ENCODE data around the gene OR52E8.

GRCh38 chr11:5880329-5880728 lies 22.8 kb upstream of the OR52E8 start, which contains the start of gene OR52E4:
- TF ChIP-seq, protein P1, sequence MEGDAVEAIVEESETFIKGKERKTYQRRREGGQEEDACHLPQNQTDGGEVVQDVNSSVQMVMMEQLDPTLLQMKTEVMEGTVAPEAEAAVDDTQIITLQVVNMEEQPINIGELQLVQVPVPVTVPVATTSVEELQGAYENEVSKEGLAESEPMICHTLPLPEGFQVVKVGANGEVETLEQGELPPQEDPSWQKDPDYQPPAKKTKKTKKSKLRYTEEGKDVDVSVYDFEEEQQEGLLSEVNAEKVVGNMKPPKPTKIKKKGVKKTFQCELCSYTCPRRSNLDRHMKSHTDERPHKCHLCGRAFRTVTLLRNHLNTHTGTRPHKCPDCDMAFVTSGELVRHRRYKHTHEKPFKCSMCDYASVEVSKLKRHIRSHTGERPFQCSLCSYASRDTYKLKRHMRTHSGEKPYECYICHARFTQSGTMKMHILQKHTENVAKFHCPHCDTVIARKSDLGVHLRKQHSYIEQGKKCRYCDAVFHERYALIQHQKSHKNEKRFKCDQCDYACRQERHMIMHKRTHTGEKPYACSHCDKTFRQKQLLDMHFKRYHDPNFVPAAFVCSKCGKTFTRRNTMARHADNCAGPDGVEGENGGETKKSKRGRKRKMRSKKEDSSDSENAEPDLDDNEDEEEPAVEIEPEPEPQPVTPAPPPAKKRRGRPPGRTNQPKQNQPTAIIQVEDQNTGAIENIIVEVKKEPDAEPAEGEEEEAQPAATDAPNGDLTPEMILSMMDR (conservative IDR thresholded peaks at IDR 0.05; ENCODE audit: low read length): no peak
- TF ChIP-seq EZH2phosphoT487 (IDR thresholded peaks at IDR 0.05; ENCODE audit: borderline replicate concordance, low read depth, low read length): no peak

Measured in OCI-LY7 (cell line).